Activated CD4-positive, CD25-positive, alpha-beta regulatory T cell treated with anti-CD3 and anti-CD28 coated beads, Interleukin-2, amount 50 U/mL, for 24 hours (primary cell): ENCODE results near the gene FOXL1.
"Not testable (repeated sequence)": the region's sequence is repeated elsewhere in the genome, so short reads cannot be mapped to it uniquely, and the experiment has no call there.

Source experiments
- ATAC-seq, 2 donors: fragments of 150-1000 bp; cut with Tn5 transposase; one replicate each; pipeline ENCODE4 v1.10.0; 2021; ENCODE audit warnings: mild to moderate bottlenecking in 1 of 2, moderate library complexity in 1 of 2

FOXL1 gene

DNA sequence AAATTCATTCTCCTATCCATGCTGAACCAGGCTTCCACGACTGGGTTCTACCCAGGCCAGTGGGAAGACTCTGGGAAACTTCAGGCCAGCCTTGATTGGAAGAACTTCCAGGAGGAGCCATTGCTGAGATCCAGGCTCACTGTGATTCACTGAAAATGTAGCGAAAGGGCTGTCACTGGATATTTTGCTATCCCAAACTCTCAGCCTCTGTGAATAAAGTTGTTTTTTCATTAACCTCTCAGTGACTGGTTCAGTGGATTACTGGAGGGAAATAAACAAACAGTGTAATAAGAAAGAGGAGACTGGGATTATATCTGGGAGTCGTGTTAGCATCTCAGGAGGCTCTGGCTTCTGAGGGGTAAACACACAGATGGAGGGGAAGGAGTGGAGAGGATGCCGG, 3.1 kb downstream of the FOXL1 start:
- ATAC-seq, result no peak

DNA sequence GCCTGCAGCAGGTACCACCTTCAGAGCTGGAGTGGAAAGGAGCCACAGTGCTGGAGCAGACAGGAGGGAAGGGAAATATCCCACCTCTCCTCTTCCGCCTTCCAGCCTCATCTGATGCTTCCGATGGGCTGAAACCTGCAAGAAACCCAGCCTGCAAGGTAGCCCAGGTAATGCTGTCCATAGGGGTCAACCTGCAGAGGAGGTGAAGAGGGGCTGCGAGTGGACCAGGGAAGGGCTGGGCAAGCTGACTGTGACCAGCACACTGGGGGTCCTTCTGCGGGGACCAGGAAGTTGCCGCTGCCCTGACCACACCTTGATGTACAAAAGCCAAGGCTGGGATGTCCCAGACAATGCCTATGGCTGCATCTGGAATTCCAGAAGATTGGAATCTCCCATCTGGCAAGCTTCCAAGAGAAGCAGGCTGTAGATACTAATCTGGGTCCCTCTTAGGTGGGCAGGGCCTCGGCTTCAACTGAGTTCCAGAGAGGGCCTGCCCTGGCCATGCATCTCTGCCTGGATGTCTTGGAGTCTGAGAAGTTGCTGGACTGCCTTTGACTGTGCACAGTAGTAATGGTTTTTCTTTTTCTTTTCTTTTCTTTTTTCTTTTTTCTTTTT, 5.8 kb downstream of the FOXL1 start:
- no peak for ATAC-seq

DNA sequence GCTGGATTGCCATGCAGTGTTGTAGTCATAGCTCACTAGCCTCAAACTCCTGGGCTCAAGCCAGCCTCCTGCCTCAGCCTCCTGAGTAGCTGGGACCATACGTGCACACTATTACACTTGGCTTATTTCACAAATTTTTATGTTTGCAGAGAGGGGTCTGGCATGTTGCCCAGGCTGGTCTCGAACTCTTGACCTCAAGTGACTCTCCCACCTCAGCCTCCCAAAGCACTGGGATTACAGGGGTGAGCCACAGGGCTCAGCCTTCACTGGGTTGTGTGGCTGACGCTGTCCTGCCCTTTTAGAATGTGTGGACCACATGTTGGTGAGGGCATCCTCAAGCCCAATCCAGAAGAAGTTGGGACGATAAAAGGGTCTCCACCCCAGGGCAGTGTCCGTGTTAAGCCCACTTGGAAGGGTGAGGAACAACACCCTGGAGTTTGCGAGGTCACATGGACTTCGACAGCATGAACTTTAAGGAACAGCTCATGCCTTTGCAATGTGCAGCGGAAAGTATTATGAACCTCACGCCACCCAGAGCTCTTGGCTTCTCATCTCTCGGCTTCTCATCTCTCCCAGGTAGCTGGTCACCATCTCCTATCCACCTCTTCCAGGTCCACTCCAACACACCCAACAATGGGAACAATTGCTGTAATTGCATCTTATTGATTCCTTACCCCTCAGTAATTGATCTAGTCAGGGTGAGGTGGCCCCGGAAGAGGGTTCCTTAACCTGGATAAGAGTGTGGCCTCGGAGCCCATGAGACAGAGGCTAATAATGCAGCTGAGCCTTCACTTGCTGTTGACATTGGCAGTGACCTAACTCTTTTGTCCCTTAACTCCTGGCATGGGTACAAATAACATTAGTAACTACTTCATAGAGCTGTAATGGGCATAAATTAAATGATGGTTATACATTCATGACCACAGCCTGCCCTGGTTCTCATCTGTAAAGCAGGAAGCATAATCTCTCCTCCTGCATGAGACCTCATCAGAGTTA, 6.7 kb downstream of the FOXL1 start:
- no peak for ATAC-seq

DNA sequence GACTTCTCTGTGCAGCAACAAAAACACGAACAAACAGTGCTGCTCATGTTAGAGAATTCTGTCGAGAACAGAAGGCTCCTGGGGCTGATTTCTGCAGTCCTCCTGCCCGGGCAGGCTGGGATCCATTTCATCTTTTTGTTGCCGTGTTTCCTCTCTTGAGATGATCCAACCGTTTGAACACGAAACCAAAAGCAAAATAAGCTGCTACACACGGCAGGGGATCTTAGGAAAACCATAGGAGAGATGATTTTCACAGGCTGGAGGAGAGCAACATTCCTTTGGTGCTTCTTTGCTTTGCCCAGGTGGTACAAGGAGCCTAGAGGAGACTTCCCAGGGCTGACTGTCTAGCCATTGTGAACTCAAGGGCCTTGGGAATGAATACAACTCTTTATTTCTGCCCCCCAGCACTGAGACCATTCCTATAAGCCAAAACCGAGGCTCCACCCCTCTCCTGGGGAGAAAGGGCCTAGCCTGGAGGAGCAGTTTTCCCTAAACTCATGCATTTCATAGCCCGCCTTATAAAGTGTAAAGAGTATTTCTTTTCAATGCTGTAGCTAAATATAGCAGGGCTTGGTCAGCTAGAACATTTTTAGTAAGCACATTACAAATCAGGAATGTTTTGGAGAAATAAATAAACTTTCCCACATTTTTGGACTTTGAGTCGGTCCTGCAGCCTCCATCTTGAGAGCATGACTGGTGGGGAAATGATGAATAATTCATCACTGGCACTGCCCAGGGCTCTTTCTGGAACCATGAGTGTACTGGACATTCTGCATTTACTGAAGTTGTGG, 7.7 kb downstream of the FOXL1 start:
- no peak for ATAC-seq

DNA sequence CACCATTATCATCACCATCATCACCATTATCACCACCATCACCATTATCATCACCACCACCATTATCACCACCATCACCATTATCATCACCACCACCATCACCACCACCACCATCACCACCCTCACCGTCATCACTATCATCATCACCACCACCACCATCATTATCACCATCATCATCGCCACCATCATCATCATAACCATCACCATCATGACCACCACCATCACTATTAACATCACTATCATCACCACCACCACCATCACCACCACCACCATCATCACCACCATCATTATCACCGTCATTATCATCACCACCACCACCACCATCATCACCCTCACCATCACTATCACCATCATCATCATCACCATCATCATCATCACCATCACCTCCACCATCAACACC, 9.1 kb downstream of the FOXL1 start:
- no peak for ATAC-seq

DNA sequence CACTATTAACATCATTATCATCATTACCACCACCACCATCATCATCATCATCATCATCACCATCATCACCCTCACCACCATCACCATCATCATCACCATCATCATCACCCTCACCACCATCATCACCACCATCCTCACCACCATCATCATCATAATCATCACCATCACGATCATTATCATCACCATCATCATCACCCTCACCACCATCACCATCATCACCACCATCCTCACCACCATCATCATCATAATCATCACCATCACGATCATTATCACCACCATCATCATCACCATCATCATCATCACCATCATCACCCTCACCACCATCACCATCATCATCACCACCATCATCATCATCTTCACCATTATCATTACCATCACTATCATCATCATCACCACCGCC, 9.6 kb downstream of the FOXL1 start:
- not testable (repeated sequence) for ATAC-seq

DNA sequence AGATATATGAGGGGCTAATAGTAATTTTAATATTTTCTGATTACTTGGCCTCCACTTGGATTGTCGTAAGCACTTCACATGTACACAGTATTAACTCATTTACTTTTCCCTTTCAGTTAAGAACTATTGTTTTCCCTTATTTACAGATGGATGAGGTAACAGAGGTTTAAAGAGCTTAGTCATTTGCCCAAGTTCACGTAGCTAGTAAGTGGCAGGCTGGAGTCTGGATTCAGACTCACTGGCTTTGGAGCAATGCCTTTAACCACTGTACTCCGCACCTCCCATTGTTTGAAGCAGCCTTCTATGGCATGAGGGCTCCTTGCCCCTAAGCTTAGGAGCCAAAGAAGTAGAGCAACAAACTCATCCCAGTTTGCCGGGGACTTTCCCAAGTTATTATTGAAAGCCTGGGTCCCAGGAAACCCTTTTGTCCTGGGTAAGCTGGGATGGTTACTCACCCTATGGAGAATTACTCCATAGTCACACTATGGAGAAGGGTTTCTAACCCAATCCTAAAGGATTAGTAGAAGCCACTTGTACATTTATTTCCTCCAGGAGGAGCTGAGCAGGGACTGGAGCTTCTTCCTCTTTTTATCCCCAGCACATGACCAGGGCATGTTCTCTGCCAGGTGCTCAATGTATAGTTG, 12.3 kb downstream of the FOXL1 start:
- no peak for ATAC-seq

DNA sequence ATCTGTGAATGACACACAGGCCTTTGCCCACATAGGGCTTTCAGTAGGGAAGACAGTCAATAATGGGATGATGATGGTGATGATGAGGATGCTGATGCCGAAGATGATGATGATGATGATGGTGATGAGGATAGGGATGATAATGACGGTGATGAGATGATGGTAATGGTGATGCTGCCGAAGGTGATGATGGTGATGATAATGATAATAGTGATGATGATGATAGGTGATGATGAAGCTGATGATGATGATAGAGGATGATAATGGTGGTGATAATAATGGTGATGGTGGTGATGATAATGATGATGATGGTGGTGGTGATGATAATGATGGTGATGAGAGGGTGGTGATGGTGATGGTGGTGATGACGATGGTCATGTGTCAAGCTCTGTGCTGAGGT, 12.9 kb downstream of the FOXL1 start:
- no peak for ATAC-seq

DNA sequence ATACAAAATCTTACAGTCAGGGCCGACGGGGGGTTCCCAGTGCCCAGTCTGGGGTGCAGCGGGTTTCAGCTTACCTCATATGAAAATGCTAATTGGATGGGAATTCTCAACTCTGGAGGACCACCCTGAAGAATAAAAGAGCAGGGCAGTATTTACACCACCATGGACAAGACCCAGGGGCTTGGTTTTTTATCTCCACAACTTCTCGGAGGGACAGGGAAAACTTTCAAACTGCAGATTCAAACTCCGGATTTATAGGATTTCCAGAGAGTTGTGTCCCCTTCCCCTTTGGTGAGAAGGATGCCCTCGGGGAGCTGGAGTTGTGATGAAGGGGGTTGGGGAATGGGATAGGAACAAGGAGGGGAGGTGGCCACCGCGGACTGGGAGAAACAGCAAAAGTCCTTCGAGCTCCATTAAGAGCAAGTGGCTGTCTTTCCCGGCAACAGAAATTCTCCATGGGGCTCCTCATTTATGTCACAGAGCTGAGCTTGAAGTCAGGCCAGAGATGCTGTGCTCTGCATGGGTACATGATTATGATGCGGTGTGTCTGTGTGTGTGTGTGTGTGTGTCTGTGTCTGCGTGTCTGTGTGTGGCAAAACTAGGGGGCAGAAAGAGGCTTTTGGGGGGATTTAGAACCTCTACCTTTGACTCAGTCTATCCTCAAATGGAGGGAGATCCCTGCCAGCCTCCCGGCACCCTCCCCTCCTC, 15.7 kb downstream of the FOXL1 start:
- no peak for ATAC-seq

DNA sequence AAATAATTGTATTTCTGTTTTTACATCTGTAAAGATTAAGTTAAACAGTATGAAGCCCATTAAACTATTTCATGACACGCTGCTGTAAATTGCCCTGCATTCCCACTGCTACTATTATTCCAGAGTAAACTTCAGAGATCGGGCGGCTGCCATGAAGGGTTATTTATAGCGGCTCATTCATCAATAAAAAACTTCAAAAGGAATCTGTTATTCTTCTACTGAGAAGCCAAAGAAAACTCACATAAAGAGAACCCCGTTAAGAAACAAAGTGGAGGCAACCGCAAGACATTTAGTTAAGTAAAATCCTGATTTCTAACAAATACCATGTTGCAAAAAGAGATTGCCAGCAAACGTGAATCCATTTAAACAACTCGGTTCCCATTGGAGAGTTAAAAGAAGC, 16.4 kb downstream of the FOXL1 start:
- ATAC-seq, result no peak

DNA sequence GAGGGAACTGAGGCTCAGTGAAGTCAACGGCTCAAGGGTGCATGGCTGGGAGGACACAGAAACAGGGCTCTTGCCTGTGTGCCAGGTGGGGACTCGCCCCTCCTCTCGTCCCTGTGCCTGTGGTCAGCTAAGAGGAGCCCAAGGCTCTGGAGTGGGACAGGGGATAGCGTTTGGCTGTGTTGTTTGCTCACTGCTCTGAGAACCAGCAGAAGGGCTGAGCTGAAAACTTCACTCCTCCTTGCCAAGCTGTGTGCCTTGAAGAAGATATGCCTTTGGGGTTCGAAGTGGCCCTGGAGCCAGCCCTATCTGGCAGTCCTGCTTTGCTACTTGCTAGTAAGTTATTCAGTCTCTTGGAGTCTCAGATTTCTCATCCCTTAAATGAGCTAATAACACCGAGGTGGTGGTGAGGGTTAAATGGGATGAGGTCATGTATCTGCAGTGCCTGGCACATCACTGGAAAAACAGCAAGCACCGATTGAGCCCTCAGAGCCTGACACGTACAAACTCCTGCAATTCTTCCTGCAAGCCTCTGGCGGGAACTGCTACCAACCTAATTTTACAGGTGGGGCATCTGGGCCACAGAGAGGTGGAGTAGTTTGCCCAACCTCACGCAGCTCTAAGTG, 17.7 kb downstream of the FOXL1 start:
- ATAC-seq, result no peak

DNA sequence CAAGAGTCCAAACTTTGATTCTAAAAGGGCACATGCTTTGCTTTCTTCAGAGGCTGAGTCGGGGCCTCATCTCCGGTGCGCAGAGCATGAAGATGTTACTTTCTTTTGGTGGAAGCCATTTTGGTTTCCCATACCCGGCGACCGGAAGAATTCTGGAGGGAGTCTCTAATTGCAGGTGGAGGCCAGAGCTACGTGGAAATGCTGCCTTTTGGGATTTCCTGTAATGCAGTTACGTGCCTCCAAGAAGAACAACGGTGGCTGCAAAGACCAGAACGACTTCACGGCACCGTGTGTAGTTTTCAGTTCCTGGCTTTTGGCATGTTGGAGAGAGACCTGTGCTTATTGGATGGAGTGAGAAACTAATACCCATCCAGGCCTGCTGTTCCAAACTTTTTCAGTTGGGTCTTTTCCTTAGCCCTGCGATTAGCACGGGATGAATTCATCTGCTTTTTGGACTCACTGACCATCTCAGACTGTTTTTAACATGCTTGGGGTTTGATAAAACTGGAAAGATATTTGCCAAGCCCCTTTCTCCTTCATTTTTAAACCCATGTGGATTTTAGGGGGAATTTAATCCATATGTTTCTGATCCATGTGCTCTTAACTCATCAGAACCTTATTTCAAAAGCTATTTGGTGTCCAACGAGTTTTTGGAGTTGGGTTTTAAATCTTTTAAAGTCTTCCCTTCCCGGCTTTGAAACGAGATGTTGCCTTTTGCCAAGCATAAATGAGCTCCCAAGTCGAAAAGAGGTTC, 19.0 kb downstream of the FOXL1 start:
- no peak for ATAC-seq

DNA sequence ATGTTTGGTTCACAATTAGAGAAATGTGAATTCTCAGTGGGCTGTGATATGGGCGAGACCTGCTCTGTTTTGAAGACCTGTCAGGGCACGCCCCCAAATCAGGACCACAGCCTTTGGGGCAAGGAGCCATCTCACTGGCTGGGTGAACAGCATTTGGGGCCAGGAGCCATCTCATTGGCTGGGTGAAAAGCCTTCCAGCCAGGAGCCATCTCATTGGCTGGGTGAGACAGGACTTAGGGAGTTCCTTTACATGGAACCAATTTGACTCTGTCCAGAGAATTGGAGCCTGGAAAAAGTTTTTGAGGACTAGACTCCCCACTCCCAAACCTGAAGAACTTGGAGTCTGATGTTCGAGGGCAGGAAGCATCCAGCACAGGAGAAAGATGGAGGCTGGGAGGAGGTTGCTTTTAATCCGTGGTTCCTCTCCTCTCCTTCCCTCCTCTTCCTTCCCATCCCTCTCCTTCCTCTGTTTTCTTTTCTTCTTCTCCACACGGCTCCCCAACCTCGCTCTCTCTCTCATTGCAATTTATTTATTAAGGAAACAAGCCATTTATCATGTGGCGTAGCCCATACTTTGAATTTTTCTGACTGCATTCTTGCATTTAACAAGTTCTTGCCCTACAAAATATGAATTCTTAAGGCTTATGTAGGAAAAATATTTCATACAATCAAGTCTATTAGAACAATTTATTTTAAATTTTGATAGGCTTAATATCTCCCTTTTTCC, 19.7 kb downstream of the FOXL1 start:
- ATAC-seq, result no peak

DNA sequence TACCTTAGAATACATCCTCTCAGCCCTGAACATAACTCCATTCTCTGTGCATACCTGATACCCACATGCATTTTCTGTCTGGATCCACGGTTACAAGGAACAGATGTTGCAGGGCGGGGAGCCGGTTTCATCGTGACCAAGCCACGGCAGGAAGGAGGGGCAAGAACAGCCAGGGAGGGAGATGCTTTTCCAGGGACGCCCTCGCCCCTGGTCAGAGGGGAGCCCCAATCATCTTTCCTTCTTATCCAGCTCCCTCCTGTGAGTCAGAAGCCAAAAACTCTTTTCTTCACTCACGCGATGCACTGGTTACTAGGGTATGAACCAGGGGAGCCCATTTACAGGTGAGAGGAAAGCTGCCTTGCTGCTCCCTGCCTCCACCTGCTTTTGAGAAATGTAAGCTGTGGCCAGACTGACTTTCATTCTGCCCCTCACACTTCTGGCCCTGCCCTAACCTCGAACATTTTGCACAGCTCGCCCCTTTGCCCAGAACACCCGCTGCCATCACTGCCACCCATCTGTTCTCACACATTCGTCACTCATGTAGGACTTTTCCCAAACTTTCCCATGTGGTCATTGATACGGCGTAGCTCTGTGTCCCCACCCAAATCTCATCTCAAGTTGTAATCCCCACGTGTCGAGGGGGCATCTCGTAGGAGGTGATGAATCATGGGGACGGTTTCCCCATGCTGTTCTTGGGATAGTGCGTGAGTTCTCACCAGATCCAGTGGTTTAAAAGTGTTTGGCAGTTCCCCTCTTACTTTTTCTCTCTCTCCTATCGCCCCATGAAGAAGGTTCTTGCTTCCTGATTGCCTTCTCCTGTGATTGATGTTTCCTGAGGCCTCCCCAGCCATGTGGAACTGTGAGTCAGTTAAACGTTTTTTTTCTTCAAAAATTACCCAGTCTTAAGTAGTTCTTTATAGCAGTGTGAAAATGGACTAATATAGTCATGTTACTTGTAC, 20.5 kb downstream of the FOXL1 start:
- no peak for ATAC-seq

DNA sequence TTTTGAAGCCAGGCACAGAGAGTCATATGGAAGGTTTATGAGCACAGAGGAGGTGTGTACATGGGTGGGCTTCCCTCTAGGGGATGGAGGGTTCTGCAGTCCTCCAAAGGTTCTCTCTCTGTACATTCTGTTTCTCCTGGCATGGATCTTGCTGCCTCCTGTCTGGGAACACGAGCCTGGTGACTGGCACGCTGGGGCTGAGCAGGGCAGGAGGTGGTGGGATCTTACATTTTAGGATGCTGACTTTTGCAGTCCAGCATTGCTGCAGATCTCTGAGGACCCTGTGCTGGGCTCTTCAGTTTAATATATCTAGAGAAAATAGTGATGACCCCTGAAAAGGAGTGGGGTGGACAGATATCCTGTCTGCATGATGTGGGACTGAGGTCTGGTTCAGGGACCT, 23.0 kb downstream of the FOXL1 start:
- no peak for ATAC-seq

DNA sequence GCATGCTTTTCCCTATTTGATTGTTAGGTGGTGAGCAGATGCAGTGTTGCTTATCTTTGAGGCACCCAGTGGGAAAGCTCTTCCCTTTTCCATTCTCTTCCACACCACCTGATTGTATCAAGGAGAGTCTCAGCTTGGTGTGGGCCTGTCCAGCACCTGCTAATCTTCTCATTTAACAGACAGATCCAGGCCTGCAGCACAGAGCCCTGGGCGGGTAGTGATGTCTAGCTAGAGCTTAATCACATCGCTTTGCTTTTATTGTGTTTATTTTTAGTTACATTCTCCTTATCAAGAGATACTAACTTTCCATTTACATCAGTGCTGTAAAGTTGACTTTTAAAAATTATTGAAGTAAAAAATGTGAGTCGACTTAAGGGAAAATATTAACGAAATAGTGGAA, 24.2 kb downstream of the FOXL1 start:
- no peak for ATAC-seq

DNA sequence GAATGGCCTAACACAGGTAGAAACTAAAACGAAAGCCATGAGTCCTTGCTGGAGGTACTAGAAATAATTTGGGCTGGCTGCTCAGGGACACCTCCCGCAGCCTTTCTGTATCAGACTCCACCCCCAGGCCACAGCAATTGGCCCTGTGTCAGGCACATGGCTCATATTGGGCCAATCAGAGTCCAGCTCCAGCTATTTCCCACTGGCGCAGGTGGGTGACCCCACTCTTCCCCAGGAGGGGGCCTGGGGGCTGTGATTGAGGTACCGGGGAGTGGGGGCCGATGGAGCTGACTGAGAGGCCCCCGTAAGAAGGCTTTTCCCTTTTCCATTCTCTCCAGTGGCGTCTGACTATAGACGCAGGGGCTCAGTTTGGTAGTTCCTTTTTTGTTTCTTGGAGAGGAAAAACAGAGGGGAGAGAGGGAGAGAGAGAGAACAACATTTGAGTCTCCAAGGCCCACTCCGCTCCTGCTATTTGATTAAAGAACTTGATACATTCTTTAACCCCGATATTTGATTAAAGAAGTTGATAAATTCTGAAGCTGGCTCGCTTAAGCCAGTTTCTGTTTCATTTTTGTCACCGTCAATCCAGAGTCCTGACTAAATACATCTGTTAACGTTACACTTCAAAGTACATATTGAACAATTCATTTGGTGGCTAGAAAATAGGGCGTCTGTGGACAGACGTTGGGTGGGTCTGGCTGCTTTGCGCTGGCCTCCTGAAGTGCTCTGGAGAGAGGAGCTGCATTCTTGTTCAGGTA, 26.3 kb downstream of the FOXL1 start:
- ATAC-seq, result peak; percentile 90 to 95

DNA sequence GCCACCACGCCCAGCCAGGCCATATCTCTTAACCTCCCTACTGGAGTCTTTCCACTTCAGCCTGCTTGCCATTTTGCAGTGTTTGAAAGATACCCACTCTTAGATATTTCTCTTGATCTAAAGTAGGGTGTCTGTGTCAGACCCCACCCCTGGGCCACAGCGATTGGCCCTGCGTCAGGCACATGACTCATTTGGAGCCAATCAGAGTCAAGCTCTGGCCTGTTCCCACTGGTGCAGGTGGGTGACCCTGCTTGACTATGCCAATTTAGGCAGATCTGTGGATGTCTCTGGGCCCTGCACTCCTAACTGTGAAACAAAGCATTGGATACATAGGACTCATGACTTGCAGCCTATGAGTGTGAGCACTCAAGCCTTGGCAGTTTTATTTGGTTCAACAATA, 27.6 kb downstream of the FOXL1 start:
- no peak for ATAC-seq
